Measurements from ENCODE around the gene CTPS2. TPM values are rescaled to one million over a fixed set of nuclear protein-coding genes. Genes with fewer than 3 reads are reported as not detected.
"Not testable (repeated sequence)": the region's sequence is repeated elsewhere in the genome, so short reads cannot be mapped to it uniquely, and the experiment has no call there.

CTPS2 gene
- total RNA-seq, 1 donor from 2014 or later, result 116 TPM

DNA sequence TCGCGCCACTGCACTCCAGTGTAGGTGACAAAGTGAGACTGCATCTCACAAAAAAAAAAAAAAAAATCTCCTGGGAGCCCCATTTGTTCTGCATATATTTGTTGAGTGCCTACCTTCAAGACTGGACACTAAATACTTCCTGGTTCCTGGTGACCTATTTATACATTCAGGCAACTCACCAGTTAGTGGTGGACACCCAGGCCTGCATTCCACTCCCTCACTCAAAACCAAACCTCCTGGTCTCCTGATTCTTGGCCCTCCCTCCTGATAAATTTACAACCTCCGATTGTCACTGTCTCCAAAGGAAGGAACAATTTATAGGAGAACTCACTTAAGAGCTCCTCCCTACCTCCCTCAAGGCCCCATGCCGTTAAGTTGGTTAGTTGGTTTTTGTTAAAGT, 10.0 kb upstream of the CTPS2 start:
- H3K4me1 ChIP-seq, result peaks cover 16% of the 10 kb centered on the region
- H2AFZ ChIP-seq (replicated peaks), result no peak overlapping the region
- H3K4me2 ChIP-seq, result no peak overlapping the region
- H3K27me3 Mint-ChIP-seq (ENCODE audit: insufficient read depth, low read depth), result peaks cover 11% of the 10 kb centered on the region
- no peaks in the 10 kb centered on the region for H3K9me3 ChIP-seq (ENCODE audit: low read depth)
- peaks cover under 1% of the 10 kb centered on the region for H3K36me3 ChIP-seq
- no peak overlapping the region for H3K27ac Mint-ChIP-seq
- H3K4me1 Mint-ChIP-seq, result peaks cover 27% of the 10 kb centered on the region
- H3K36me3 Mint-ChIP-seq, result peaks cover 21% of the 10 kb centered on the region
- H3K4me3 ChIP-seq, result no peak overlapping the region
- peaks cover 30% of the 10 kb centered on the region for H4K20me1 ChIP-seq (ENCODE audit: low read depth)
- no peak overlapping the region for H3K4me3 Mint-ChIP-seq
- H3K9ac ChIP-seq, result no peak overlapping the region
- no peaks in the 10 kb centered on the region for H3K27me3 ChIP-seq
- DNase-seq (ENCODE audit: low spot score), result no peak
- peaks cover 2% of the 10 kb centered on the region for H3K9me3 Mint-ChIP-seq
- H3F3A ChIP-seq (ENCODE audit: low read depth), result peaks cover 17% of the 10 kb centered on the region
- no peak overlapping the region for H3K27ac ChIP-seq
- no peak for TF ChIP-seq EZH2 (IDR thresholded peaks at IDR 0.05)
- no peak for TF ChIP-seq EZH2phosphoT487 (IDR thresholded peaks at IDR 0.05)
- TF ChIP-seq, protein P1, sequence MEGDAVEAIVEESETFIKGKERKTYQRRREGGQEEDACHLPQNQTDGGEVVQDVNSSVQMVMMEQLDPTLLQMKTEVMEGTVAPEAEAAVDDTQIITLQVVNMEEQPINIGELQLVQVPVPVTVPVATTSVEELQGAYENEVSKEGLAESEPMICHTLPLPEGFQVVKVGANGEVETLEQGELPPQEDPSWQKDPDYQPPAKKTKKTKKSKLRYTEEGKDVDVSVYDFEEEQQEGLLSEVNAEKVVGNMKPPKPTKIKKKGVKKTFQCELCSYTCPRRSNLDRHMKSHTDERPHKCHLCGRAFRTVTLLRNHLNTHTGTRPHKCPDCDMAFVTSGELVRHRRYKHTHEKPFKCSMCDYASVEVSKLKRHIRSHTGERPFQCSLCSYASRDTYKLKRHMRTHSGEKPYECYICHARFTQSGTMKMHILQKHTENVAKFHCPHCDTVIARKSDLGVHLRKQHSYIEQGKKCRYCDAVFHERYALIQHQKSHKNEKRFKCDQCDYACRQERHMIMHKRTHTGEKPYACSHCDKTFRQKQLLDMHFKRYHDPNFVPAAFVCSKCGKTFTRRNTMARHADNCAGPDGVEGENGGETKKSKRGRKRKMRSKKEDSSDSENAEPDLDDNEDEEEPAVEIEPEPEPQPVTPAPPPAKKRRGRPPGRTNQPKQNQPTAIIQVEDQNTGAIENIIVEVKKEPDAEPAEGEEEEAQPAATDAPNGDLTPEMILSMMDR (IDR thresholded peaks at IDR 0.05), result no peak
- H3K79me2 ChIP-seq (ENCODE audit: low read depth), result peaks cover 79% of the 10 kb centered on the region

DNA sequence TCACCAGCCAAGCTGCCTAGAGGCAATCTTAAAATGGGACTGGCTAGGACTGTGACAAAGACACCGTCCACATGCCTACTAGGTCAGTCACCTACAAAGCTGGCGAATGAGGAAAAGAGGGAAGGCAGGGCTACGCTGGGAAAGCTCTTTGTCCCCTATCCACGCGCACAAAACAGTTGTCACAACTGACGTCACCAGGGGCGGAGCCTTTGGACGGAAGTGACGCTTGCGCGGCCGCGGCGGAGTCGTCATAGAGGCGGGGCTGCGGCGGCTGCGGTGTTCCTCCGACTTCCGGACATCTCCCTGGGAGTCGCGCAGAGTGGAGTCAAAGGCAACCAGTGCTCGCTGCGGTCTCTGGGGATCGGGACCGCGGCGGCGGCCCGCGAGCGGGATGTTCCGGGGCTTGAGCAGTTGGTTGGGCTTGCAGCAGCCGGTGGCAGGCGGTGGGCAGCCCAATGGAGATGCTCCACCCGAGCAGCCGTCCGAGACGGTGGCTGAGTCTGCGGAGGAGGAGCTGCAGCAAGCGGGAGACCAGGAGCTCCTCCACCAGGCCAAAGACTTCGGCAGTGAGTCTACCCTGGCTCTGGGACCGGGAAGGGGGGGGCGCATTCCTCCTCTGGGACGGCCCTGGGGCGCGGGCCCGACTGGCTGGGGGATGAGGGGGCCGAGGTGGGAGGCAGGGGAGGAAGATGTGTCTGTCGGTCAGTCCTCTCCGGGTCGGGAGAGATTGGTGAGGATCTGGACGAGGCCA, 7.0 kb upstream of the CTPS2 start, which contains the start of gene SYAP1:
SYAP1 (plus strand) TSS at position 279 of the 751 bp plus-strand sequence; CDS start at position 392, 113 bp downstream.
- Mint-ChIP-seq H3K4me1 (peaks cover 27% of the 10 kb centered on the region), H3K9me3 (no peaks in the 10 kb centered on the region), H3K36me3 (peaks cover 9% of the 10 kb centered on the region), H3K27me3 (ENCODE audit: insufficient read depth, low read depth) (peaks cover 12% of the 10 kb centered on the region), H3K4me3 (peak within 1 kb of the TSS; percentile 97), H3K27ac (peak within 1 kb of the TSS; percentile 99)
- H2AFZ ChIP-seq (replicated peaks), result peak within 1 kb of the TSS; percentile 72
- H3K4me2 ChIP-seq, result peak within 1 kb of the TSS; percentile 98
- H3F3A ChIP-seq (ENCODE audit: low read depth), result peaks cover 17% of the 10 kb centered on the region
- peak within 1 kb of the TSS; percentile 98 for H3K27ac ChIP-seq
- no peaks in the 10 kb centered on the region for H3K9me3 ChIP-seq (ENCODE audit: low read depth)
- H3K4me3 ChIP-seq, result peak within 1 kb of the TSS; percentile 86
- TF ChIP-seq EZH2 (IDR thresholded peaks at IDR 0.05), result no peak
- TF ChIP-seq, protein P1 (IDR thresholded peaks at IDR 0.05), result peak; percentile 8
- no peak for TF ChIP-seq EZH2phosphoT487 (IDR thresholded peaks at IDR 0.05)
- H4K20me1 ChIP-seq (ENCODE audit: low read depth), result peaks cover 30% of the 10 kb centered on the region
- peaks cover 16% of the 10 kb centered on the region for H3K4me1 ChIP-seq
- DNase-seq (ENCODE audit: low spot score), result peak; percentile 100
- no peaks in the 10 kb centered on the region for H3K27me3 ChIP-seq
- peak within 1 kb of the TSS; percentile 94 for H3K9ac ChIP-seq
- H3K79me2 ChIP-seq (ENCODE audit: low read depth), result peaks cover 50% of the 10 kb centered on the region
- H3K36me3 ChIP-seq, result no peaks in the 10 kb centered on the region

DNA sequence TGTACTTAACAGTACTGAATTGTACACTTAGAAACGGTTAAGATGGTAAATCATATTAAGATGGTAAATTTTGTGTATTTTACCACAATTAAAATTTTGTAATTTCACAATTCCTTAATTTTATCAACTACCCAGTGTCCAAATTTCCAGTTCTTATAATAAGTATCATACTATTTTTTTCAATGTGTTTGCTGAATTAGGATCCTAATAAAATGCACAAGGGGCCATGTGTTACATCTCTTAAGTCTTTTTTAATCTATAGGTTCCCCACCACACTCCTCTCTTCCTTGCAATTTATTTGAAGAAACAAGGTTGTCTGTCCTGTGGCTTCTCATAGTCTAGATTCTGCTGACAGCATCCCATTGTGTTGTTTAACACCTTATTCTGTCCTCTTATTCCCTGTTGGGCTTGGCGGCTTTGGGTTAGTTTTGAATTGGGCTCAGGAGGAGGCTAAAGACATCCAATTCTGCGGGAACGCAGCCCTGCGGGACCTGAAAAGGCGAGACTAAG, 6.4 kb upstream of the CTPS2 start:
- Histone ChIP-seq H3K27me3 (no peaks in the 10 kb centered on the region), H2AFZ (replicated peaks) (no peak overlapping the region), H3K4me2 (peak overlapping the region; percentile 74), H3K4me3 (peak overlapping the region; percentile 86), H3K9me3 (ENCODE audit: low read depth) (no peaks in the 10 kb centered on the region), H3K9ac (peak overlapping the region; percentile 65), H3K4me1 (peaks cover 16% of the 10 kb centered on the region), H3K79me2 (ENCODE audit: low read depth) (peaks cover 43% of the 10 kb centered on the region), H4K20me1 (ENCODE audit: low read depth) (peaks cover 30% of the 10 kb centered on the region), H3K27ac (peak overlapping the region; percentile 98), H3K36me3 (no peaks in the 10 kb centered on the region), H3F3A (ENCODE audit: low read depth) (peaks cover 17% of the 10 kb centered on the region)
- Mint-ChIP-seq H3K9me3 (peaks cover 2% of the 10 kb centered on the region), H3K4me1 (peaks cover 32% of the 10 kb centered on the region), H3K27ac (peak overlapping the region; percentile 99), H3K27me3 (ENCODE audit: insufficient read depth, low read depth) (peaks cover 17% of the 10 kb centered on the region), H3K36me3 (peaks cover 6% of the 10 kb centered on the region), H3K4me3 (peak overlapping the region; percentile 97)
- DNase-seq (ENCODE audit: low spot score), result no peak
- no peak for TF ChIP-seq EZH2phosphoT487 (IDR thresholded peaks at IDR 0.05)
- no peak for TF ChIP-seq EZH2 (IDR thresholded peaks at IDR 0.05)
- TF ChIP-seq, protein P1 (IDR thresholded peaks at IDR 0.05), result no peak

DNA sequence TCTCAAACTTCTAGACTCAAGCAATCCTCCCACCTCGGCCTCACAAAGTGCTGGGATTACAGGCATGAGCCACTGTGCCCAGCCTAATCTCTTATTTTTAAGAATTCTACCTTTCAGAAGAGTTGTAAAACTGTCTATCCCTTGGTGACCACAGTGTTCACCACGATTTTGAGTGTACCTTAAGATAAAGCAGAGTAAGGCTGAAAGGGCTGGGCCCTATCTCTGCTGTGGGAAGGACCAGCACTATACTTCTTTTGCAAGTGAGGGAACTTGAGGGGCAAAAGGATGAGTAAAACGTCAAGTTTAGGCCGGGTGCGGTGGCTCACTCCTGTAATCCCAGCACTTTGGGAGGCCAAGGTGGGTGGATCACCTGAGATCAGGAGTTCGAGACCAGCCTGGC, 4.0 kb upstream of the CTPS2 start:
- peaks cover 18% of the 10 kb centered on the region for H3K4me1 ChIP-seq
- H3K4me1 Mint-ChIP-seq, result peaks cover 35% of the 10 kb centered on the region
- H3K27ac Mint-ChIP-seq; DNase-seq (ENCODE audit: low spot score); H3K9me3 Mint-ChIP-seq; H2AFZ ChIP-seq (replicated peaks); H3K36me3 Mint-ChIP-seq; H3K27ac ChIP-seq; H3K4me3 Mint-ChIP-seq; H3K9ac ChIP-seq; H3K4me3 ChIP-seq; H3K4me2 ChIP-seq; H3K9me3 ChIP-seq (ENCODE audit: low read depth); H3K36me3 ChIP-seq; H3K27me3 ChIP-seq: not testable (repeated sequence)
- H3K79me2 ChIP-seq (ENCODE audit: low read depth), result peaks cover 41% of the 10 kb centered on the region
- H4K20me1 ChIP-seq (ENCODE audit: low read depth), result peaks cover 17% of the 10 kb centered on the region
- peaks cover 22% of the 10 kb centered on the region for H3F3A ChIP-seq (ENCODE audit: low read depth)
- peaks cover 20% of the 10 kb centered on the region for H3K27me3 Mint-ChIP-seq (ENCODE audit: insufficient read depth, low read depth)

DNA sequence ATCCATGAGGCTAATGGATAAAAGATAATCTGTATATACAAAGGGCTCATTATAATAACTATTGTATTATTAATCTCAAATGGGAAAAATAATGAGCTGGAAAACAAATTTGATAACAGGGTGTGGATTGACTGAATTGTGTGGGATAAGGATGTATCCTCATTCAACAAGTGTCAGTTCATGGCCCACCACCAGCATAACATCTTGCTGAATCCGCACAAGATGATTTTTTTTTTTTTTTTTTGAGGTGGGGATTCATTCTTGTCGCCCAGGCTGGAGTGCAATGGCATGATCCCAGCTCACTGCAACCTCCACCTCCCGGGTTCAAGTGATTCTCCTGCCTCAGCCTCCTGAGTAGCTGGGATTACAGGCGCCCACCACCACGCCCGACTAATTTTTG, 3.2 kb upstream of the CTPS2 start:
- H3K4me3 Mint-ChIP-seq; DNase-seq (ENCODE audit: low spot score); H3K9ac ChIP-seq: not testable (repeated sequence)

More for the DNA sequence above, 3.2 kb upstream of the CTPS2 start:
- Histone ChIP-seq H3F3A (ENCODE audit: low read depth) (peaks cover 22% of the 10 kb centered on the region), H3K4me1 (peaks cover 20% of the 10 kb centered on the region), H3K79me2 (ENCODE audit: low read depth) (peaks cover 41% of the 10 kb centered on the region)
- H3K27ac ChIP-seq; H3K36me3 ChIP-seq; H2AFZ ChIP-seq (replicated peaks); H3K36me3 Mint-ChIP-seq; H3K4me3 ChIP-seq; H3K27me3 ChIP-seq; H3K9me3 Mint-ChIP-seq; H3K9me3 ChIP-seq (ENCODE audit: low read depth); H4K20me1 ChIP-seq (ENCODE audit: low read depth); H3K4me2 ChIP-seq: not testable (repeated sequence)
- H3K27me3 Mint-ChIP-seq (ENCODE audit: insufficient read depth, low read depth), result peaks cover 23% of the 10 kb centered on the region
- peak overlapping the region; percentile 47 for H3K27ac Mint-ChIP-seq
- H3K4me1 Mint-ChIP-seq, result peaks cover 38% of the 10 kb centered on the region

All from neural progenitor cell (in vitro differentiated cells).